Activated effector memory CD4-positive, alpha-beta T cell treated with Interleukin-2 at 50 U/mL for 16 hours (primary cell): ENCODE measurements around the gene CREG2.
"Not testable (repeated sequence)": the region's sequence is repeated elsewhere in the genome, so short reads cannot be mapped to it uniquely, and the experiment has no call there.

ENCODE experiments used
- DNase-seq: peaks from one replicate; pipeline ENCODE4 v3.0.0-alpha.2; 2020

Gene CREG2

DNA sequence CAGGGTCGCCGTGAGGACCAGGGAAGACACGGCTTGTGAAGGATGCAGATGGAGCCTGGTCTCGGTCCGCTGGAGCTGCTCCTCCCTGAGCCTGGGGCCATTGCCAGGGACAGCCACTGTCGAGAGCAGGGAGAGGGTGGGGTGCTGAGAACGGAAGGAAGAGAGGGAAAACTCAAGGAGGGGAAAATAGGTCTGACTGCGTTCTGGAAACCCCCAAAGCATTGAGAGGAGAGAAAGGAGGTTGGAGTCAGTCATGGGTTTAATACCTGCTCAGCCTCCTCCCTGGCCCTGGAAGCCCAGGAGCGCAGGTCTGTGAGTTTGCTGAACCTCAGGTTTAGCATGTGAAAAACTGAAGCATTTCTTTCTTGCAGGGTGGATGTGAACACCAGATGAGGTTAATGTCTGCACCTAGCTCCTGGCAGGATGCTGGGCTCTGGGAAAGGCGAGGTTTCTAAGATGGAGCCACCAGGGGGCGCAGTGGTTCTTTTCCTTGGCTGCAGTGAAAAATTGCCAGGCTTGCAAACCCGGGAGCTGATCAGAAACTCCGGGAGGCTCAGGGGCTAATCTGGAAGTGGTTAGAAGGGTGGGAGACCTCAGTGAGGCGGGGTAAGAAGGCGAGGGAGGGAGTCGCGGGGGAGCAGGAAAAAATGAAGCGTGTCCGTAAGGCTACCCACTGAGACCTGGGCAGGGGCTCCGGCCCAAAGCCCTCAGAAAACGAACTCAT is 45.2 kb downstream of the CREG2 start:
- DNase-seq, result peak; percentile 57

DNA sequence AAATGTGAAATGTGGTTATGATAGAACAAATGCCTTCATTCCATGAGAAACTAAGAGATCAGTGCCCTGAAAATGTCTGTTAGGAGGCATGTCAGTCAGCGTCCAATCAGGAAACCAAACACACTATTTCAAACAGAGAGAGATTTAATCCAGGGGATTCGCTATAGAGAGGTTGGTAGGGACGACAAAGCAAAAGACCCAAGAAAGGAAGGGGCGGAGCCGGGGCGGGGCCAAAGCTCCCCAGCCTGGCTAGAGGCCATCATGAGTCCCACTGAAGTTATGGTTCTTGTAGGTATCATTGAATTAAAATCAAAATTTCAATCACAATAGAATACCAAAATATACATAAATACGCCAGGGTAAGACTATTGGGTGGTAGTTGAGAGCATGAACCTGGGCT is 45.9 kb downstream of the CREG2 start:
- DNase-seq, result peak; percentile 18

DNA sequence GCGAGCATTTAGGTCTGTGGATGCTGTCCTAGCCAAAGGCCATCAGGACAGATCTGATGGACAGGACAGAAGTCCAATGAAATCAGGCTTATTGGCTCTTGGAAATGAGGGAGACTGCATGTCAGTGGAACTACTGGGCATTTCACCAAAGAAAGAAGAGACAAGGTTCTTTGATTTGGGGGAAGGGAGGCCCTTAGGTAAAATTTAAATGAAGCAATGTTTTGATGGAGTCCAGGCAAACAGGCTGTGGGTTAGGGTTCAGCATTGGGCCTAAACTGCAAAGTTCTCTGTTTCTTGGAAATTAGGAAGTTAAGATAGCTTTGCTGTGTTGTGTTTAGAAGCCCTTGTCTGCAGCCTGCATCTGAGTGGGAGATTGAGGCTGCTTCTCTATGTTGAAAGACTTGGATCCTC is 47.2 kb downstream of the CREG2 start:
- no peak for DNase-seq

DNA sequence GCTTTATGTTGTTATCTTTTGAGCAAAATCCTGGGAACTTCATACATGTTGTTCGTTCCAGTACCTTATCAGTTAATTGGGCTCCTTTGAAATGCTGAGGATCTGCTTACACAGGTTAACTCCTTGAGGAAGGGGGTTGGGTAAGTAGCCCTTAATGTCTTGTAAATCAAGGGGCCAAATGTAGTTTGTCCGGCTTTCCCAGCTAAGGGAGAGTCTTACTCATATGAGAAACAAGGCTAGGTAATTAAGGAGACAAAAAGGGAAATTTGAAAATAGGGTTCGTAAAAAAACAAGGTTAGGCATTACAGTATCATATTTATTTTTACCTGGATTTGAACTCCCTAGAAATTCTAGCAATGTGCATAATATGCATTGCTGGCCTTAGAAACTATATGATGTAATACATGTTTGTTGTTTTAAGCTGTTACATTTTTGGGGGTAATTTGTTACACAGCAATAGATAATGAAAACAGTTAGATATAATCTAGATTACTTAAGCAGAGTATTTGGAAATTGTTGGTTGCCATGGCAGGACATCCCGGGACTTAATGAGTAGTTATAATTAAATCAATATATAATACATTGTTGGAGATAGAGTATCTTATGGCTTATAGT is 47.9 kb downstream of the CREG2 start:
- no peak for DNase-seq

DNA sequence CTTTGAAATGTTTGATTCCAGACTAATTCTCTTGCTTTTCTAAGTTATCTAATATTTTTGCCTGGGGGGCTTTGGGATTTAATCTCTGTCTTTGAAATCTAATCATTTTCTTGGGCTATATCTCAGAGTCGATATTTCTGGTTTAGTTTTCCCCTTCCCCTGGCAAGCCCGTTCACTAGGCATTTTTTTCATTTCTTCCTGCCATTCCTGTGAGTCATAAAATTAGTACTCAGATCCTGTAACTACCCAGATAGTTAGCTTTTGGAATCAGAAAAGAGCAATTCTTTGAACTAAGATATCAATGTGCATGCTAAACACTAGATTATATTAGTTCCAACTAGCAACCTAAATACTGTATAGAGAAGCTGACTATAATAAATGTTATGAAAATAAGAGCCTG is 49.4 kb downstream of the CREG2 start:
- DNase-seq, result no peak

DNA sequence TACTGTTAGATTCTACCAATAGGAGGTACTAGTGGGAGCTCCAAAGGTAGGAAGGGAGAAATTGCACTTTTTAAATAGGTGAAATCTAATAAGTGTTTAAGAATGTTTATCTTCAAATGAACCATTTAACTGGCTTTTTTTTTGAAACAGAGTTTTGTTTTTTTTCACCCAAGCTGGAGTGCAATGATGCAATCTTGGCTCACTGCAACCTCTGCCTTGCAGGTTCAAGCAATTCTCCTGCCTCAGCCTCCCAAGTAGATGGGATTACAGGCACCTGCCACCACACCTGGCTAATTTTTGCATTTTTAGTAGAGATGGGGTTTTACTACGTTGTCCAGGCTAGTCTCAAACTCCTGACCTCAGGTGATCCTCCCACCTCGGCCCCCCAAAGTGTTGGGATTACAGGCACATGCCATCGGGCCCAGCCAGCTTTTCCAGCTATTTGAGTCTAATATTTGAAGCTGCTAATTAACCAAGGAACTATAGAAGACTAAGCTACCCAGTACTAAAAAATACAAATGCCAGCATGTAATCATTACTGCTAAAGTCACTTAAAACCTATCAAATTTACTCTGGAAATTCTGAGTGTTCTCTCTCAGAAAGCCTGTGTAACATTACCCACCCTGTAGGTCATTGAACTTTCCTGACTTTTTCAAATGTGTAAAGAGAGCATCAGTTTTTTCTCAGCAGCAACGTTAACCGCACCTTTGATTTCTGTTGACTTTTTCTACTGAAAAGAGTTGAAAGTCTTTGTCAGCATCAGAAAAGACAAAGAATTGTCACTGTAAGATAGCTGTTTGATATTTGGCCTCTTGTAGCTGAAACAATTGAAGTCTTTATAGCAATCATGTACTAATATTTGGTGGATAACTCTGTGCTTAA is 54.2 kb downstream of the CREG2 start:
- no peak for DNase-seq

DNA sequence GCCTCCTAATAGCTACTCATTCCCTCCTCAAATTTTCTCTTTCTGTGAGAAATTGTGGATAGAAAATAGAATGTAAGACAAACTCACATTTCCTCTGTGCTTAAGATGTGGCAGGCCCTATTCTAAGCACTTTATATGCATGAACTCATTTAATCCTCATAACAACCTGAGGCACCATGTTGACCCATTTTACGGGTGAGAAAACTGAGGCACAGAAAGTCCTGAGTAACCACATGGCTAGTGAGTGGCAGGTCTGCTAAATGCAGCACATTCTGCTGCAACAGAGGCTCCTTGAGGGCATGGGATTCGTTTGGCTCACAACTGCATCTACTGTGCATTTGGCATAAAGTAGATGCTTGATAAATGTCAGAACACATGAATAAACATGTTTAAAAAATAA is 56.1 kb downstream of the CREG2 start:
- no peak for DNase-seq

DNA sequence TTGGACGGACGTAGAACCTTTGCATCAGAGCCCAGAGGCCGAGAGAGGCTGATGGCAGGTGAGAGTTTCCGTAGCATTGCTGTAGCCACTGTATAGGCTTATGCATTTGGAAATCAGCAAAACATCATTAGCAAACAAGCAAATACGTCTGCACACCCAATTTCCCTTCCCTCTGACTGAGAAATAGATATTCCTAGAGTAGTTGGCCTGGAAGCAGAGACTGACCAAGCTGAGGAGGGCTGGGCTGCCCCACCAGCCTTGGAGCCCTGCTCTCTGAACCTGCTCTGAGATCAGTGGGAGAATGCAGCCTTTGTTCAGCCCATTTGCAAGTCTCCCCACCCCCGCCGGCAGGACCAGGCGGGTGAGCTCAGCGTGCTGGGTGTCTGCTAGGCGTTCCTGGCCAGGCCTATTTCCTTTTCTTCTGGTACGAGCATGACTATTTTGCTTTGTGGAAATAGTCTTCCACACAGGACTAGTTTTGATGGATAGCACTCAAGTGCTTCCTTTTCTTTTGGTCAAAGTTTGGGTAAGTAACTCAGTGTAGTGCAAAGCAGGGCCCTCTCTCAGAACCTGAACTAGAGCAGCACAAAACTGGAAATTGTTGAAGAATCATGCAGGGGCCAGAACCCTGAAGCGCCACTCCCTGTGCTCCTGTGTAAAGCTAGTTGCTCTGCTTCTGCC is 56.9 kb downstream of the CREG2 start:
- DNase-seq, result peak; percentile 27

DNA sequence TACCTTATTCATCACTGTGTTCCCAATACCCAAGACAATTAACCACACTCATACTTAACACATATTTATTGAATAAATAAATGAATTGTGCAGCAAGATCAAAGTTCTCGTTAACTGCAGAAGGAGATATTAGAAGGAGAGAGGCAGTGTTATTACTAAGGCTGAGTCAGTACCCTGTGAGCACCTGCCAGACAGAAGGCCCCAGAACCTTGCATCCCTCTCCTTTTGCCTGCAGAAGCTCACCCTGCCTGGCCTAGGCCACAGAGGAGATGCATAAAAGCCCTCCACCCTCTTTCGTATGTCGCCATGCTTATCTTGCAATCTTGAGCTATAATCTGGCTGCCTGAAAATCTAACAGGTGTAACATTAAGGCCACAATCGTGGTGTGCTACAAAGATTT is 58.3 kb downstream of the CREG2 start:
- DNase-seq, result no peak

DNA sequence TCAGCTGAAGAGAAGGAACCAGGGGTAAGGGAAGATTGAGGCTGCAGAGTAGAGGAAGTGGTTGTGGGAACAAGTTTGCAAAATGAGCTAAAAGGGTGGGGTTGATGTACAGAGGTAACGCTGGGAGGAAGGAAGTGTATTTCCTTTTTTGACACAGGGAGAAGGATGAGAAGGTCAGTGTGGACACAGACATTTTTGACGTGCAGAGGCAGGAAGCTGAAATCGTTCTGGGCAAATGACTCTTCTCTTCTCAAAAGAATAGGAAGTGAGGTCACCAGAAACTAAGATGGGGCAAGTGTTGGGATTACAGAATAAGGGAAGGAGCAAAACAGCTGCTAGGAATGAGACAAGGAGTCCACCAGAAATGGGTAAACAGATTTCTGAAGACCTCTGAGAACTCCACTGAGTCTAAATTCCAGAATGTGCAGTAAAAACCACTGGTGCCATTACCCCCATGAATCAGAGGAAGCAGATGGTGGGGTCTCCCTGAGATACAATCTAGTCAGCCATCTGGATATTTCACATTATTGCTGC is 58.8 kb downstream of the CREG2 start:
- DNase-seq, result peak; percentile 32

DNA sequence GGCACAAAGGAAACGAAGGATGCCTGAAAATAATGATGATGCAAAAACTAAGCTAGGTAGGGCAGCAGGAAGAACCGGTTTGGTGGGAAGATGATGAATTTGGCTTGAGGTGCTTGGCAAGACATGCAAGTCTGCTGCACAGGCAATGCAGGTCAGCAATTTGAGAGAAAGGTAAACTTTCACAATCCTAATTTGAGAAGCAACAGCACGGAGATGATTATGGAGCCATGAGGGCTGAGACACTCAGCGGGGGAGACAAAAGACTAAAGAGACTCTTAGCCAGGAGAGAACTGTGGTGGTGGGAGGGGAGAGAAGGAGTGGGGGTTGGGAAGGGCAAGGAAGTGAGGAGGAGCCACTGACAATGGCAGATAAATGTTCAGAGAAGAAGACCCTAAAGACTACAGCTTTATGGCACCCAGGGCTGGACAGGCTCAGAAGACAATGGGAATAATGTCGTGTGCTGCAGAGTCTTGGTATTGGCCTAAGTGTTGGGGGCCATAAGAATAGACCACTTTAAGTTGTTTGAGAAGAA is 59.4 kb downstream of the CREG2 start:
- DNase-seq, result no peak

DNA sequence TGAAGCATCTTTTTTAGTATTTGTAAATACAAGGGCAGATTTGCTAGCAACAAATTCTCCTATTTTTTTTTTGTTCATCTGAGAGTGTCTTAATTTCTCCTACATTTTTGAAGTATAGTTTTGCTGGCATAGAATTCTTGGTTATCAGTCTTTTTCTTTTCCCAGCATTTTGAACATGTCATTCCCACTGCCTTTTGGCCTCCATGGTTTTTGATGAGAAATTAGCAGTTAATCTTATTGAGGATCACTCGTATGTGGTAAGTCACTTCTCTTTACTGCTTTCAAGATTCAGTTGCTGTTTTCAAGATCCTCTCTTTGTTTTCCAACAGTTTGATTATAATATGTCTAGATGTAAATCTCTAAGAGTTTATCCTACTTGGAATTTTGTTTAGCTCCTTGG is 61.9 kb downstream of the CREG2 start:
- no peak for DNase-seq

DNA sequence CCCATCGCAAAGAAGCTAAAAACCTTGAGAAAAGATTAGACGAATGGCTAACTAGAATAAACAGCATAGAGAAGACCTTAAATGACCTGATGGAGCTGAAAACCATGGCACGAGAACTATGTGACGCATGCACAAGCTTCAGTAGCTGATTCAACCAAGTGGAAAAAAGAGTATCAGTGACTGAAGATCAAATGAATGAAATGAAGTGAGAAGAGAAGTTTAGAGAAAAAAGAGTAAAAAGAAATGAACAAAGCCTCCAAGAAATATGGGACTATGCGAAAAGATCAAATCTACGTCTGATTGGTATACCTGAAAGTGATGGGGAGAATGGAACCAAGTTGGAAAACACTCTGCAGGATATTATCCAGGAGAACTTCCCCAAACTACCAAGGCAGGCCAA is 70.7 kb downstream of the CREG2 start:
- not testable (repeated sequence) for DNase-seq

DNA sequence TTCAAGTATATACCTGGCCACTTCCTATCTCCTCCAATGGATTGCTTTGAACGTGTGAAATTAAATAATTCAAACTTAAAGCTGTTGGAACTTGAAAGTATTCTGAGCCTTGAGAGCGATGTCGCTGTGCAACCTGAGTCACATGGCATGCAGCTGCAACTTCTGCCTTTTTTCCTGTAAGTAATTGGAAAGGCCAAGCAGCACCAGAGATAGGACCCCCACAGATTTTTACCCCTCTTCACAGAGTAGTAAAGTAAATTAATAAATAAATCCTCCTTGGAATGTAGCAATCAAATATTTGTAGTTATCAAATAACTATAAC is 75.6 kb downstream of the CREG2 start:
- DNase-seq, result no peak

DNA sequence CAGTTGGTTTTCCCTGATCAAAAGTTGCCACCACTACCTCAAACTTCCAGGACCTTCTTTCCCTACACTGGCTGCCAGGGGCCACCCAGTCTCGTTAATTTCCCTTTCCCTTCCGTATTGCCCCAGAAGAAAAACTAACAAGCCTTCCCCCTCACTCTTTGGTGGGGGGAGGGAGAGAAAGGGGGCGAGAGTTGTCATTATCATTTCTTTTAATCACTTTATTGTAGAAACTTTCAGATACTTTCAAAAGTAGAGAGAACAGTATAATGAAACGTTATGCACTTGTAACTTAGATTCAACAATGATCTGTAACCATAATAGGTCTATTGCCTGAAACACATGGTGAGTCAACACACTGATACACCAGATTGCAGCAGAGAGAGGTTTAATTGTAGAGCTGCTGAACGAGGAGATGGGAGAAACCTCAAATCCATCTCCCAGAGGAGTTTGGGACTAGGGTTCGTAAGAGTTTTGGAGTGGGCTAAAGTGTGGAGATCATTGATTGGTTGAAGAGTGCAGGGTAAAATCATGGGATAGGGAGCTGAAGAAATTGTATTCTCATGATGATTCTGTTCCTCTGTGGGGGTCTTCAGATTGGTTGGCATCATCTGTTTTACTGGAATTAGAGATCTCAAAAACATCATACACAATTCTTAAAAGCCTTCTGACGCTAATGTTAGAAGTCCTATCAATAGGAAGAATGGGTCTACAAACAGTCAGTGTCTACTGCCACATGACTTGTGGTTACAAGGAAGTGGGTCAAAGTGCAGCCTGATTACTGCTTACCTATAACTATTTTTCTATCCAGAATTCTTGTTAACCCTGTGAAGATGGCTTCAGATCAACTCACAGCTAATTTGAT is 76.2 kb downstream of the CREG2 start:
- no peak for DNase-seq

DNA sequence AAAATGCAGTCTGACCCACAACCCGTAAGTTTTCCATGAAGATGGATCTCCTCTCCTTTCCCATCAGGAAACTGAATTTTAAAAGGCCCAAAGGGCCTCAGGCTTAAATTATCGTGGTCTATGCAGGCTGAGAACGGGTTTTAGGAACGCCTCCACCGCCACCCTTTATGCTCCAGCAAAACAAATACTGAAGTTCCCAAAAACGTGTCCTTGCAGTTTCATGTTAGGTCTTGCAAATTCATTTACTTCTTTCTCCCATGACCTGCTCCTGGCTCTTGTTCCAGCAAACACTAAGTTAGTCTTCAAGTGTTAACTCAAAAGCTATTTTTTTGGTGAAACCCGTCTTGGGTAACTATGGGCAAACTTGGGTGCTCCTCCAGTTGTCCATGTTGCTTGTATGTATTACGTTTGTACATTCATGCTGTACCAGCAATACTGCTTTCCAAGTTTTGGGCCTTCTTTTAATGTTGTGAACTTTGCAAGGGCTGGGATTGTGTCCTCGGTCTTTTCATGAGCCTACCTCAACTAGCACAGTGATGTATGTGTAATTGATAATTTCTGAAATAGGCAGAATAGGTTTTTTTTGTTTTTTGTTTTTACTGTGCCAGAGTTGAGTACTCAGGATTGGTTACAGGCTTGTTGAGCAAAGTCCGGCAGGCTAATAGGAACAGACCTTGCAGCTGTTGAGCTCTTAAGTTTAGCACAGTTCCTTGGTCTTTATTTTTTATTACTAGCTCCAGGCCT is 77.0 kb downstream of the CREG2 start:
- no peak for DNase-seq

DNA sequence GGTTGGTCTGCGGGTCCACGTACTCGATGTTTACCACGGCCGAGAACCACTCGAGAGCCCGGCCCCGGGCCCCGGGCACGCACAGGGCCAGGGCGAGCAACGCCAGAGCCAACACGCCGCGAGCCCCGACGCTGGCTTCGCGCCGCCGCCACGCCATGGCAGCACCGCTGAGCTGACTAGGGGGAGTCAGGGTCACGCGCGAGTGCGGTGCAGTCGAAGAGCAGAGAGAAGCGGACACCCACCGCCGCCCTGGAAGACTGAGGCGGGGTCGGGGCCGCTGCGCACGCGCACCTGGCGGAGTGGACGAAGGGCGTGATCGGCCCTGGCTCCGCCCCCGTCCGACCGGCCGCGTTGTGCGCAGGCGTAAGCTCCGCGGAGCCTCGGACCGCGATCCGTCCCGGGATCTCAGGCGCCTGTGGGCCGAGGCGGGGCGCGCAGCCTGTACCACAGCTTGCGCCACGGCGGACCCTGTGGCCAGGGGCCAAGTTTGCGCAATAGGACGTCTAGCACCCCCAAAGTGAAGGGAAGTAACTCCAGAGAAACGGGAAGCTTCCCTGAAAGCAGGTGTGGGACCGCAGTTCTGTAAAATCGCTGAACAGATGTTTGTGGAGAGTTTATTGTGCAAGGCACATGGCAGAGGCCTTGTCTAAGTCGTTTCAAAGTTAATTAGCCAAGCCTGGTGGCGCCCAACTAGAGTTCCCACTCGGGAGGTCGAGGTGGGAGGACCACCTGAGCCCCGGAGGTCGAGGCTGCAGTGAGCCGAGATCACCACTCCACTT is 78.7 kb downstream of the CREG2 start, which contains the start of gene RNF149:
RNF149 (minus strand) TSS at position 270 of the 779 bp plus-strand sequence; CDS start at position 157, 113 bp downstream.
- DNase-seq, result peak; percentile 86

DNA sequence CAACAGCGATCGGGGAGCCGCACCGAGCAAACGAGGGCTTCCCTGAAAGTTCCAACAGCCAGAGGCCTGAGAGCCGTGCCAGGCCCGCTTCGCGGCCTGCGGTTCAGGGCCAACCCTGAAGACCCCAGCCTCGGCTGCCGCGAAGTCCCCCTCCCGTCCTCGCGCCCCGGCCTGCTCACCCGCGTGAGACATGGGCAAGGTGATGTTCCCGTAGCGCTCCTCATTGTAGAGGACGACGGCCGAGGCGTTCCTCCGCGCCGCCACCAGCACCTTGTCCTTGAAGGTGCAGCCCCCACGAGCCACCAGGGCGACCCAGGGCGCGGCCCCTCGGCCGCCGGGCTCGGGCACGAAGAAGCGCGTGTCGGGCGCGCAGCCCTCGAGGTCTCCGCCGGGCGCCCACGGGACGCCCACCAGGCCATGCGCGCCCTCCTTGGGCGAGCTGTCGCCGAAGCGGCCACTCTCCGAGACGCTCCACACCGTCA is 79.3 kb downstream of the CREG2 start:
- peak; percentile 25 for DNase-seq

DNA sequence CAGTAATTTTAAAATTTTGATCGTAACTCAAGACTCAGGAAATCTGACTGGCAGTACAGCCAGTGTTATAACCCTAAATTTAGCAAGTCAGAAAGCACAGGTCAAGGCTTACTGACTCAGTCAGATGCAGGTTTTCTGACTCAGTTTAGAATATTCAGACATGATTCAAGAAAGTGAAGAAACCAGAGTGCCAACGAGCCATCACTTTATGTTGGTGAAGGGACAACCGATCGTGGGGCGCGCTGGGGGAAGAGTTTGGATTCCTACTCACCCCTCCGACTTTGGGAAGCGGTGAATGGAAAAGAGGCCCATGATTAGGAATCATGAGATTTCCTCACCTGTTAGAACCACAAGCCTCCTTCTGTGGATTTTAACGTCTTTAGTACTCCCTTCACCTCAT is 79.8 kb downstream of the CREG2 start:
- no peak for DNase-seq

DNA sequence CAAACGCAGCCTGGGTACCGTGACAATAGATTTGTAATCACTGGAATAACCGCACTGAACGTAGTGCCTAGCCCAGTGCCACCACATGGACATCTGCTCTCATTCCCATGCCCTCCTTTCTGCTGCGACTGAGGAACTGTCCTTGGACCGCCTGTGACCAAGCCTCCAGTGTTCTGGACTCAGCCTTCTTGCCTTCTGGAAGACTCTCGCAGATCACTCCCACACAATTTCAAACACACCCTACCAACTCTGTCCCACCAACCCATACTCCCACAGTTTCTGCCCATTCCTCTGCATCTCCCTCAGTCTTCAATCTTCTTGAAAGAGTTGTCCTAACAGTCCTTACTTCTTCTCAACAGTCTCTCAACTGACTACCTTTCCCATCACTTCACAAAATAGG is 80.9 kb downstream of the CREG2 start:
- DNase-seq, result no peak
